Astrocyte of the spinal cord (primary cell): ENCODE measurements around the gene ITSN1.
A peak's percentile ranks its signal among the peaks of the same experiment; 100 is the strongest.

ENCODE experiments used
- DNase-seq: peaks from one replicate; pipeline ENCODE4 v3.0.0; 2011; ENCODE audit warnings: low read depth, low spot score
- H3K4me3 ChIP-seq: 2 replicates; pipeline ENCODE4 v1.5.1; 2011; ENCODE audit warnings: low read depth, mild to moderate bottlenecking, low read length, moderate library complexity
- CTCF ChIP-seq: IDR thresholded peaks from 2 replicates; pipeline ENCODE4 v1.5.1; 2012; ENCODE audit warnings: low read depth, mild to moderate bottlenecking, low read length, inconsistent platforms
- in situ Hi-C: cut with HindIII; loops from 2 replicates; pipeline ENCODE4 v1.10.0; 2017; ENCODE audit warnings: low sequenced_read_pairs

The ITSN1 gene

DNA sequence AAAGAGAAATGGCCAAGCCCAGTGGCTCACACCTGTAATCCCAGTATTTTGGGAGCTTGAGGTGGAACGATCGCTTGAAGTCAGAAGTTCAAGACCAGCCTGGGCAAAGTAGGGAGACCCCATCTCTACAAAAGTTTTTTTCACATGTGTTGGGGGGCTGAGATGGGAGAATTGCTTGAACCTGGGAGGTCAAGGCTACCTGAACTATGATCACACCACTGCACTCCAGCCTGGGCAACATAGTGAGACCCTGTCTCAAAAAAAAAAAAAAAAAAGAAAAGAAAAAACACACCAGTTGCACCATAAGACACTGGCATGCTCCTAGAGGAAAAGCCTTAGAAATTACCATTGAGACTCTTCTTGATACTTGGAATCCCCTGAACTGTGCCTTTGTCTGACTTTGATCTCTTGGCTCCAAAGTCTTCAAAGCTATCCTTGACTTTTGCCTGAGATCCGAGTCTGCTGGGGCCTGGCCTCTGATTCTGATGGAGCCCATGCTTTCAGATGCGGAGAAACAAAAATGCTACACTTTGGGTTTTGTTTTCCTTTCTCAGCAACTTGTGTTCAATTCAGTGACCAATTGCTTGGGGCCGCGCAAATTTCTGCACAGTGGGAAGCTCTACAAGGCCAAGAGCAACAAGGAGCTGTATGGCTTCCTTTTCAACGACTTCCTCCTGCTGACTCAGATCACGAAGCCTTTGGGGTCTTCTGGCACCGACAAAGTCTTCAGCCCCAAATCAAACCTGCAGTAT lies 239.6 kb downstream of the ITSN1 start:
- no peak for TF ChIP-seq CTCF
- in situ Hi-C loops, result no loop called here
- DNase-seq, result peak; percentile 63
- H3K4me3 ChIP-seq, result no peak overlapping the region

GRCh38 chr21:33883118-33883517 lies 240.8 kb downstream of the ITSN1 start:
- H3K4me3 ChIP-seq, result no peak overlapping the region
- in situ Hi-C loops, result no loop called here
- TF ChIP-seq CTCF, result no peak
- DNase-seq, result no peak

GRCh38 chr21:33884376-33885171 lies 242.3 kb downstream of the ITSN1 start:
- DNase-seq, result peak; percentile 47
- H3K4me3 ChIP-seq, result no peak overlapping the region
- TF ChIP-seq CTCF, result no peak
- in situ Hi-C loops, result no loop called here

DNA sequence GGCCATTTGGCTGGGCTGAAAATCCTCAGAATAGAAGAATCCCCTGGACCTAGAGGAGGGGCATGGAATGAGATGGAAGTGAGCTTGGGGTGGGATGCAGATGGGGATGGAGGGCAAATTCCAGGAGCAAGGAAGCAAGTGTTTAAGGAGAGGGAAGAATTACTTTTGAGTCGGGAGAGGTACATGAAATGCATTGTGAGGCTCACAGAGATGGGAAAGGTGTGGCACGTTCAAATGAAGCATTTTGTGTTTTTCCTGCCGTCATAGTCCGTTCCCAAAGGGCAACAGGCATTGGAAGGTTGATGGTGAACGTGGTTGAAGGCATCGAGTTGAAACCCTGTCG lies 242.8 kb downstream of the ITSN1 start:
- no peak overlapping the region for H3K4me3 ChIP-seq
- no peak for DNase-seq
- no peak for TF ChIP-seq CTCF
- in situ Hi-C loops, result no loop called here

DNA sequence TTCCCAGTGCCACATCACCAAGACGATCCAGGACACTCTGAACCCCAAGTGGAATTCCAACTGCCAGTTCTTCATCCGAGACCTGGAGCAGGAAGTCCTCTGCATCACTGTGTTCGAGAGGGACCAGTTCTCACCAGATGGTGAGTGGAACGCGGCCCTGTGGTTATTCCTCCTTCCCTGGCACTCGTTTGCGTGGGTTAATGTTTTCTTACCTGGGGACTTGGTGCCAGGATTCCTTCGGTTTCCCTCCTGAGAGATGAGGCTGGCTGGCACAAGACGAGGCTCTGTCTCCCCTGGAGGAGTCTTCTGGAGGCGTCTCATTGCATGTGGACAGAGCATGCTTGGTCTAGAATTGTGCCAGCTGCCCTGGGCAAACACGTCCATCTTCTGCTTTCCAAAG lies 244.0 kb downstream of the ITSN1 start:
- no peak for TF ChIP-seq CTCF
- in situ Hi-C loops, result no loop called here
- DNase-seq, result no peak
- no peak overlapping the region for H3K4me3 ChIP-seq

DNA sequence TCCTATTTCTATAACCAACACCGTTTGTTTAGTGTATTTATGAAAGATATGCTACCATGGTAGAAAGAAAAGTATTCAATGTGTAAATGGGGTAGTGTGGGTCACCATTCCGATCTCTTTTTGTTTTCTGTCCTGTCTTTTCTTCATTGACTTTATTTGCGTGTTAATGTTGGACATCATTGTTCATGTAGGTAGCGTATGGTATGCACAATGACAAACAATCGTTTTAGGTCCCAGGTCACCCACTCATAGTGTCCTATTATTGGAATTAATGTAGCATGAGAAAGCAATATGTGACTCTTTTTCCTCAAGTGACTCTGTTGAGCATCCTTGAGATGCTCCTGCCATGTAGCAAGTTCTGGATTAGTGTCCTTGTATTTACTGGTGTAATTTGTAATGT lies 247.9 kb downstream of the ITSN1 start:
- no peak overlapping the region for H3K4me3 ChIP-seq
- DNase-seq, result no peak
- in situ Hi-C loops, result no loop called here
- TF ChIP-seq CTCF, result no peak
